ENCODE results near the gene ABHD2. TPM values are rescaled to one million over a fixed set of nuclear protein-coding genes. Genes with fewer than 3 reads are reported as not detected.
"Not testable (repeated sequence)": the region's sequence is repeated elsewhere in the genome, so short reads cannot be mapped to it uniquely, and the experiment has no call there.

The ABHD2 gene
- total RNA-seq, 2 donors from 2014 or later, result 88.7 to 142 TPM

DNA sequence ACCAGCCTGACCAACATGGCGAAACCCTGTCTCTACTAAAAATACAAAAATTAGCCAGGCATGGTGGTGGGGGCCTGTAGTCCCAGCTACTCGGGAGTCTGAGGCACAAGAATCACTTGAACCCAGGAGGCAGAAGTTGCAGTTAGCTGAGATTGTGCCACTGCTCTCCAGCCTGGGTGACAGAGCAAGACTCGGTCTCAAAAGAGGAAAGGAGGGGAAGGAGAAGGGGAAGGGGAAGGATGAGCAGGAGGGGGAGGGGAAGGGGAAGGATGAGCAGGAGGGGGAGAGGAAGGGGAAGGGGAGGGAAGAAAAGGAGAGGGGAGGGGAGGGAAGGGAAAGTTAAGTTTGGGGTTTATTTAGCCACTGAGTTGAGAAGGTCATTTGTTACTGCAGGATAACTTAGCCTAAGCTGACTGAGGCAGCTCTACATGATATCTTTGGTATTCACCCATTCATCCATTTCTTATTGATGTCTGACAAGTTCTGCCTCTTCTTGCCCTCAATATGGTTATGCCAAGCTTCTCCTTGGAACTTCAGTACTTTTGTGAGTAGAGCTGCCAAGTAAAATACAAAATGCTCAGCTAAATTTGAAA, 15.9 kb upstream of the ABHD2 start:
- intact Hi-C loops (cut with DNase I), result no loop called here
- no peak for DNase-seq (ENCODE audit: low spot score)

DNA sequence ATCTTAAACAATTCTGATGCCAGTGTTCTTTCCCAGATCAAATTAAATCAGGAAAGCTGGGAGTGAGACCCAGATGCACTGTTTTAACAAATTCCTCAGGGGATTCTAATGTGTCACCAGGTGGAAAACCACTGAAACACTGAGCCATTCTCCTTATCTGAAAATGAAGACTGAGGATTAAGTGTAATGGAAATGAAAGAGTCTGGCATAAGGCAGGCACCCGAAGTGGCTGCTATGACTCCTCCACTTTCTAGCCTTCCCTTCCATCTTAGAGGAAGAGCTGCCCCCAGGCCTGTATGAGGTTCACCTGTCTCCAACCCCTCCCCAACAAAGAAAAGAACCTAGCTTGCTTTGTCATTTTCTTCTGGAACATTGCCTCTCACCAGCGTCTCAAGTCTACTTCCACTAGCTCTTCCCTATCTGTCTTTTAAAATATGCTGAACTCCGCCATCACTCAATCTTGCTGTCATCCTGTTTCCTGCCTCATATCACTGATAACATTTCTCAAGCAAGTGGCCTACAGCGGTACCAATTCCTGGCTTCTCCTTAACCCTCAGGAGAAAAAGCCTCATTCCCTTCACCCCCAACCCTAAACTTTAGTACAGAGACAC, 13.7 kb upstream of the ABHD2 start:
- no peak for DNase-seq (ENCODE audit: low spot score)
- intact Hi-C loops (cut with DNase I), result no loop called here

GRCh38 chr15:89075101-89075640, 13.1 kb upstream of the ABHD2 start:
- DNase-seq (ENCODE audit: low spot score), result no peak
- intact Hi-C loops (cut with DNase I), result no loop called here

- no peak for DNase-seq (ENCODE audit: low spot score)
- intact Hi-C loops (cut with DNase I), result no loop called here
These were observed 12.4 kb upstream of the ABHD2 start for GRCh38 chr15:89075846-89076245.

DNA sequence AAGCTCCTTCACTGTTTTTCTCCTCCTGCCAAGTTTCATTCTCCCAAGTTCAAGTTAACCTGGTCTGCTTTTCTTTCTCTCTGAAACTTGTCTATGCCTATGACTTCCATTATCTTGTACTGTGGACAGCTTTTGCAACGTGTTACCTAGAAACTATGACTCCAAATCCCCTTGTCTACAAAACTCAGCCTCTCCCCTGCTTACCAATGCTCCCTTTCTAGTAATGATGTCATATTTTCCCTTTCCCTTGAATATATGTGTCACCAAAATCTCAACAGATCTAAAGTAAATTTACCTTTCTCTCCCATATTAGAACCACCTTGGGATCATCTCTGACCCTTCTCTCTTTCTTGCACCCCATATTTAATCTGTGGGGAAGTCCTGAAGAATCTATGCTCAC, 10.5 kb upstream of the ABHD2 start:
- no peak for DNase-seq (ENCODE audit: low spot score)
- intact Hi-C loops (cut with DNase I), result no loop called here

DNA sequence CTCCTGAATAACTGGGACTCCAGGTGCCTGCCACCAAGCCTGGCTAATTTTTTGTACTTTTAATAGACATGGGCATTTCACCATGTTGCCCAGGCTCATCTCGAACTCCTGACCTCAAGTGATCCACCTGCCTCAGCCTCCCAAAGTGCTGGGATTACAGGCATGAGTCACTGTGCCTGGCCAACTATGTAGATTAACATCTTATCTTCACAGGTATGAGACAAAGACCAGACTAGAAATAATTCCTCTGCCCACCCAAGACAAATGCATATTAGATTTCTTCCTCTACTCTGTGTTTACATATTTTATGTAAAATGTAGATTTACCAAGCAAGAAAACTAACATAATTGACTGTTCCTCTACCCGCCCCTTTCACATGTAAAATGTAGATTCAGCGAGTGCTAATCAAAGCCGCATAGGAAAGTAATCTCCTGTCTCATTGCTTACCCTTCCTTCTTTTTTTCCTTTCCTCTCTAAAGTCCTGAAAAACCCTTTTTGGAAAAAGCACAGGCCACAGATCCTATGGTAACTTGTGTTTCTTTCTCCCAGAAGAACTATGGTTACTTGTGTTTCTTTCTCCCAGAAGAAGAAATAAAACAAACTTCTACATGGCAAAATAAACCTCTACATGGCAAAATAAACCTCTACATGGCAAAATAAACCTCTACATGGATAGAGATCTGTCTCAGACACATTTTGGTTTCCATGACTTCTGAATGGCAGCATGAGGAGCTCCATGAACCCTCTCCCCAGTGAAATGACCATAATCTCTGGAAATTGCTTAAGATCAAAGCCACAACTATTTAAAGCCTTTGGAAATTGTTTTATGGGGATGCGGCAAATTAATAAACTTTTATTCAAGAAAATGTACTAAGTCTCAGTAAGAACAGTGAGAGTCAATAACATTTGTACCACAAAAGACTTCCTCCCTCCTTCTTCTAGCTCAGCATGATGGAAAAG, 9.1 kb upstream of the ABHD2 start:
- intact Hi-C loops (cut with DNase I), result no loop called here
- no peak for DNase-seq (ENCODE audit: low spot score)

DNA sequence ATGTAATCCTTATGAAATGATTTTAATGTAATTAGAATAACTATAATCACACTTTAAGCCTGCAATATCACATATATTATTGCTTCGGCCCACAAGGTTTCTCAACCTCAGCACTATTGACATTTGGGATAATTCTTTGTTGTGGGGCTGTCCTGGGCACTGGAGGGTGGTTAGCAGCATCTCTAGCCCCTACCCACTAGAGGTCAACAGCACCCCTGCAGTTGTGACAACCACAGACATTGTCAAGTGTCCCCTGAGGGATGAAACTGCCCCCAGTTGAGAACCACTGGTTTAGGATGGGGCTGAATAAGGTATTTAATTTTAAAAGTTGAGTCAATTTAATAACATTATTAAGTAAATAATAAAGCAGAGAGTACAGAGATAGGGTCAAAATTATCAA, 6.4 kb upstream of the ABHD2 start:
- intact Hi-C loops (cut with DNase I), result no loop called here
- DNase-seq (ENCODE audit: low spot score), result no peak

GRCh38 chr15:89083246-89083645, 5.0 kb upstream of the ABHD2 start:
- intact Hi-C loops (cut with DNase I), result no loop called here
- DNase-seq (ENCODE audit: low spot score), result no peak

DNA sequence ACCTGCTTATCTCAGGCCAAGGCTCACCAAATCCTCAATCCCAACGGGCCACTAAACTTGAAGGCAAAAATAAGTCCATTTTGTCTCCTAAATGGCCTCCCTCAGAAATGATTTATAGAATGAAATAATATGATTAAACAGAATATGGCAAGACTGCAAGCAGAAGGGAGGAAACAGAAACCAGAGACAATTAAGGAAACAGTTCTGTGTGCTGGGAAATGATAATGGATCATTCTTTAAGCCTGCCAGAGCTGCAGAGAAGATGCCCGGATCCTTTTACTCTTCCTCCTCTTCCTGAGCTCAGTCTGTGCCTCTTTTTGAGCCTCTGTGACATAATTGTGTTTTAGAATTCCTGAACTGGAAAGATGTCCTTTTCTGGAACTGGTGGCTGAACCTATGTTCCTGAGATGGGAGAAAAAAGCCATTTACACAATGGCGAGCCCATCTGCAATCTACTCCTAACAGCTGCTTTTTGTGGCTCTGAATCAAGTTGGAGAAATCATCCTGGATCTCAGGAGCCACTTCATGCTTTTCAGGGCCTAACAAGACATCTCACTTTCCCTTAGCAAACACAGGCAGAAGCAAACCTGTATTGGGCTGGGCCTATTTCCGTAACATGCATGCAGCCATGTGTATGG, 2.8 kb upstream of the ABHD2 start:
- no peak for DNase-seq (ENCODE audit: low spot score)
- intact Hi-C loops (cut with DNase I), result no loop called here

GRCh38 chr15:89085933-89086332, 2.3 kb upstream of the ABHD2 start:
- DNase-seq (ENCODE audit: low spot score); intact Hi-C loops (cut with DNase I): not testable (repeated sequence)

GRCh38 chr15:89086390-89086789, 1.9 kb upstream of the ABHD2 start:
- intact Hi-C loops (cut with DNase I); DNase-seq (ENCODE audit: low spot score): not testable (repeated sequence)

DNA sequence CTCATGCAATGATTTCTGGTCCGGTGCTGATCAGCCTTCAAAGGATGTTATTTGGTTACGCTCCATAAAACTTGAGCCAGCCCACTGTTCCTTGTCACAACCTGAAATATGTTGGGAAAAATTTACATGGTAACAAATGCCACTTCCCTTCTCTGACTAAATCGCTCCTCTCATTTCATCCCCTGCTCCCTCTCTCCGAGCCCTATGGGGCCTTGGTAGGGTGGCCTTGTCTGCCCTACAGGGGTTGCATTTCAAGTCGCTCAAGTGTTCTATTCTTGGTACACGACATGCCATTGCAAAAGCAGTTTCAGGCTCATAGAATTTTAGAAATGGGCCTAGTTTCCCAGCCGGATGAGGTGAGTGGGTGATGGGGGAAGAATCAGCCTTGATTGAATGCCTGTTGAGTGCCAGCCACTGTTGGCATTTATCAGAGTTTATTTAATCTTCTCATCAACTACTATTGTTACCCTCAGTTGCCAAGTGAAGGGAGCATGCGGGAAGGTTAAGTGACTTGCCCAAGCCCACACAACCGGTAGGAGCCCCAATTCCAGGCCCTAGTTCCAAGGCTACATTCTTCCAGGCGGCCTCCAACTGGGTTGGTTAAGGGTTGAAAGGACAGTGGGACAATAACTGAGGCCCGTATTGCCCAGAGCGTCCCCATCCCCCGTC, 961 bp upstream of the ABHD2 start:
- no peak for DNase-seq (ENCODE audit: low spot score)

GRCh38 chr15:89088605-89089315, 504 bp downstream of the ABHD2 start:
- peak; percentile 86 for DNase-seq (ENCODE audit: low spot score)
- intact Hi-C loops (cut with DNase I), result no loop called here

More for the DNA sequence above, 961 bp upstream of the ABHD2 start:
- intact Hi-C loops (cut with DNase I), result no loop called here

DNA sequence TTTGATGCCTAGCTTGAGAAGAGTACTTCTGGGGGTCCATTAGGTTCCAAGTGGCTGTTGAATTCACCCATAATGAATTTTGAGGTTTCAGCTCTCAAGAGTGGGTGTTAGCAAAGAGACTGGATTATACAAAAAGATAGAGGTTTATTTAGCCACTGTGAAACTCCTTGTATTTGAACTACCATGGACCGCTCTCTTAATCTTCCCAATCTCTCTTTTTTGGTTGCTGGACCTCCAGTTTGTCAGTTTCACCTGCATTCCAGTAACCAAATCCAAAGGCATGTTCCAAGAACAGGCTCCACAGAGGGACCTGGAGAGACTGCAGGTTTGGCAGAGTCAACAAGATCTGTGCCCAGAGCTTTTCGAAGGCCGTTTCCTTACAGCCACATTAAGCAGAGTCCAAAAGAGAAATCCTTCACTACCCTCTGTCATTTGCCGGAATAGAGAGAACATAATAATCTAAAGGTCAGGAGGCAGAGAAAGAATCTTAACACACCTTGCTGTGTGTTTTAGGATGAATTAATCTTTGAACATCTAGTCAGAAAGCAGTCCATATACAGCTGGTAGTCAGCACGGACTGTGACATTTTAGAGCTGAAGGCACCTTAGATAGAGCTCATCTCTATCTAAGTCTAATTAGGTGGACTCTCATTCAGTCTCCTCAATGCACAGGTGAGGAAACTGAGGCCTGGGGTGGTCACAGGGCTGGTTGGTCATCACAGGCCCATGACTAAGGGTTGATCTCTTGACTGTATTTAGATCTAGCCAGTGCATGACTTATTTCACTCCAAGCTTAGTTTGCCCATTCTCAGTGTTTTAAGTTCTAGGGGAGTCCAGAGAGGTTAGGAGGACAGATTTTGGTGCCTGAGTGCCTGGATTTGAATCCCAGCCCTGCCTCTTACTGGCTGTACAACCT, 1.3 kb downstream of the ABHD2 start:
- DNase-seq (ENCODE audit: low spot score), result no peak
- intact Hi-C loops (cut with DNase I), result no loop called here

GRCh38 chr15:89090791-89091626, 2.8 kb downstream of the ABHD2 start:
- peak; percentile 92 for DNase-seq (ENCODE audit: low spot score)
- intact Hi-C loops (cut with DNase I), result no loop called here

- intact Hi-C loops (cut with DNase I), result no loop called here
- DNase-seq (ENCODE audit: low spot score), result no peak
These were observed 3.5 kb downstream of the ABHD2 start for GRCh38 chr15:89091627-89092220.
